ENCODE results near the gene DOK5. TPM values are rescaled to one million over a fixed set of nuclear protein-coding genes. Genes with fewer than 3 reads are reported as not detected.

Gene DOK5
- total and polyA plus RNA-seq, 2 of the 8 experiments (the other 6 are each of a cell fraction or from before 2014, with no cell fraction given) = 8.9 to 15.0 TPM

- FAIRE-seq = no peak
- Histone ChIP-seq H4K8ac (ENCODE audit: extremely low read depth, insufficient read depth, low read length) (no peak overlapping the region), H3K27ac (ENCODE audit: low read depth, low read length) (no peak overlapping the region), H3K27me3 (replicated peaks in 1 of 4; ENCODE audit: control insufficient read depth in 3 of 4, extremely low read depth in 1 of 4, insufficient read depth in 3 of 4, low read length in 3 of 4) (no peaks in the 10 kb centered on the region), H3K23ac (ENCODE audit: insufficient read length) (no peak overlapping the region), H3K23me2 (ENCODE audit: low read depth, low read length) (no peaks in the 10 kb centered on the region), H3K56ac (replicated peaks; ENCODE audit: insufficient read length, low read depth, low read length) (no peak overlapping the region), H3K4ac (replicated peaks; ENCODE audit: insufficient read length, low read depth, low read length) (no peak overlapping the region), H2BK15ac (ENCODE audit: low read length) (no peak overlapping the region), H2BK120ac (replicated peaks; ENCODE audit: low read depth, low read length) (no peak overlapping the region), H3K9me3 (ENCODE audit: insufficient read depth in 2 of 2, low read depth in 1 of 2, low read length in 1 of 2) (no peaks in the 10 kb centered on the region), H3K14ac (ENCODE audit: insufficient read length) (no peak overlapping the region), H2AK5ac (ENCODE audit: low read depth, low read length) (no peak overlapping the region), H2AFZ (ENCODE audit: low read length) (no peak overlapping the region), H3K4me1 (replicated peaks in 1 of 4; ENCODE audit: control insufficient read depth in 3 of 4, insufficient read depth in 4 of 4, low read length in 3 of 4) (peaks cover 0 to 7% (median 4%) of the 10 kb centered on the region in 4 experiments; a peak in 5 of 7 replicates), H3K18ac (ENCODE audit: extremely low read depth, low read length) (no peak overlapping the region), H3K4me2 (ENCODE audit: insufficient read depth in 1 of 2, low read depth in 2 of 2, low read length in 2 of 2) (no peak overlapping the region), H3K79me1 (ENCODE audit: low read depth, low read length) (no peaks in the 10 kb centered on the region), H3K79me2 (ENCODE audit: control insufficient read depth in 1 of 2, insufficient read depth in 2 of 2, low read length in 2 of 2) (no peaks in the 10 kb centered on the region), H2BK5ac (ENCODE audit: low read depth, low read length) (no peak overlapping the region), H2BK12ac (ENCODE audit: low read depth, low read length) (no peak overlapping the region), H3K36me3 (ENCODE audit: control insufficient read depth in 2 of 4, insufficient read depth in 4 of 4, low read length in 3 of 4) (no peaks in the 10 kb centered on the region; a peak in 1 of 8 replicates), H3K9ac (replicated peaks in 1 of 4; ENCODE audit: extremely low read depth in 1 of 4, low read depth in 3 of 4, low read length in 3 of 4) (no peak overlapping the region), H3K4me3 (ENCODE audit: extremely low read depth in 1 of 4, insufficient read depth in 2 of 4, low read depth in 3 of 4, low read length in 4 of 4) (no peak overlapping the region), H4K91ac (replicated peaks; ENCODE audit: insufficient read length, low read length) (no peak overlapping the region), H2BK20ac (ENCODE audit: low read length) (no peak overlapping the region), H4K5ac (ENCODE audit: insufficient read length, low read depth, low read length) (no peak overlapping the region), H4K20me1 (replicated peaks in 1 of 2; ENCODE audit: control insufficient read depth in 1 of 2, insufficient read depth in 2 of 2, low read length in 2 of 2) (no peaks in the 10 kb centered on the region)
- CTCF ChIA-PET (ENCODE audit: partially characterized antibody) = interaction anchor here (1.9 kb wide), 1 partner anchor 12 kb away, joined by 8 read pairs; no protein-coding TSS in a partner anchor
- WGBS, 2 experiments (ENCODE audit: extremely low coverage in 1 of 2, insufficient coverage in 1 of 2, insufficient read length in 1 of 2, insufficient replicate concordance in 2 of 2, low coverage in 1 of 2, low lambda C conversion rate in 2 of 2, missing lambda C conversion rate in 1 of 2) = 100% methylated on average over 1 of the region's 1 CpG; no CpG with 5 or more reads in 1 of the 2 experiments
- POLR2A ChIA-PET (ENCODE audit: partially characterized antibody) = no interaction called here
- TF ChIP-seq RNF2 (IDR thresholded peaks at IDR 0.05; ENCODE audit: borderline replicate concordance, low read depth, low read length, missing control alignments, poor library complexity, severe bottlenecking) = no peak
- no peak for DNase-seq (ENCODE audit: low read depth in 1 of 2, low spot score in 2 of 2)
Measured at GRCh38 chr20:54625497-54625896, 150.1 kb downstream of the DOK5 start.
